Ectodermal cell (in vitro differentiated cells): ENCODE measurements around the gene ATP5IF1. TPM values are rescaled to one million over a fixed set of nuclear protein-coding genes. Genes with fewer than 3 reads are reported as not detected.

Experiments
- H3K27ac ChIP-seq: 2 replicates; pipeline ENCODE4 v1.7.0; 2013; ENCODE audit warnings: mild to moderate bottlenecking, low read depth, low read length; ENCODE audit not compliant: insufficient read depth, poor library complexity, severe bottlenecking
- H3K27me3 ChIP-seq: 2 replicates; pipeline ENCODE4 v1.7.0; 2013; ENCODE audit warnings: mild to moderate bottlenecking, low read length; ENCODE audit not compliant: insufficient read depth, control insufficient read depth, poor library complexity, severe bottlenecking
- H3K36me3 ChIP-seq: one replicate; pipeline ENCODE4 v1.7.0; 2013; ENCODE audit warnings: low read length; ENCODE audit not compliant: control insufficient read depth, insufficient read depth
- H3K4me1 ChIP-seq: one replicate; pipeline ENCODE4 v1.7.0; 2013; ENCODE audit warnings: low read length; ENCODE audit not compliant: control insufficient read depth, insufficient read depth
- H3K4me3 ChIP-seq: 2 replicates; pipeline ENCODE4 v1.7.0; 2013; ENCODE audit warnings: low read depth, low read length, control low read depth; ENCODE audit not compliant: insufficient read depth
- H3K9me3 ChIP-seq: 2 replicates; pipeline ENCODE4 v1.7.0; 2013; ENCODE audit warnings: mild to moderate bottlenecking, low read length, moderate library complexity; ENCODE audit not compliant: control insufficient read depth
- WGBS, 2 experiments: methylation state at CpG; one replicate each; pipeline ENCODE4 v1.1.7; 2013; ENCODE audit warnings: missing lambda C conversion rate in 2 of 2; 5-methylcytosine and 5-hydroxymethylcytosine counted together
- polyA plus RNA-seq, 4 experiments: library from polyadenylated mRNA; stranded (reverse); fragments of 50-300 nt; gene quantifications; one replicate each; pipeline ENCODE4 v1.2.3, GENCODE V29; 2013

The ATP5IF1 gene
- polyA plus RNA-seq (2013, experiment 1 of 4) = 221 TPM
- 196 TPM for polyA plus RNA-seq (2013, experiment 2 of 4)
- 259 TPM for polyA plus RNA-seq (2013, experiment 3 of 4)
- 311 TPM for polyA plus RNA-seq (2013, experiment 4 of 4)

- no peaks in the 10 kb centered on the region for H3K27me3 ChIP-seq
- peak within 1 kb of the TSS; percentile 97 for H3K4me3 ChIP-seq
- H3K27ac ChIP-seq = no peak within 1 kb of the TSS
- WGBS, 2 experiments = 0% methylated on average over 60 of the region's 60 CpGs
- H3K36me3 ChIP-seq = peaks cover 5% of the 10 kb centered on the region
- peaks cover 6% of the 10 kb centered on the region for H3K4me1 ChIP-seq
- no peaks in the 10 kb centered on the region for H3K9me3 ChIP-seq
Measured at GRCh38 chr1:28235755-28236655, at the start of gene ATP5IF1. ATP5IF1 (plus strand) TSS chr1:28236124; CDS start chr1:28236184, 60 bp downstream.

GRCh38 chr1:28190337-28190979 lies 45.5 kb upstream of the ATP5IF1 start:
- Histone ChIP-seq H3K9me3 (no peaks in the 10 kb centered on the region), H3K27ac (no peak overlapping the region), H3K36me3 (no peaks in the 10 kb centered on the region), H3K27me3 (no peaks in the 10 kb centered on the region), H3K4me1 (no peaks in the 10 kb centered on the region), H3K4me3 (no peak overlapping the region)
- 90 to 94% methylated on average over 3 of the region's 3 CpGs for WGBS, 2 experiments

DNA sequence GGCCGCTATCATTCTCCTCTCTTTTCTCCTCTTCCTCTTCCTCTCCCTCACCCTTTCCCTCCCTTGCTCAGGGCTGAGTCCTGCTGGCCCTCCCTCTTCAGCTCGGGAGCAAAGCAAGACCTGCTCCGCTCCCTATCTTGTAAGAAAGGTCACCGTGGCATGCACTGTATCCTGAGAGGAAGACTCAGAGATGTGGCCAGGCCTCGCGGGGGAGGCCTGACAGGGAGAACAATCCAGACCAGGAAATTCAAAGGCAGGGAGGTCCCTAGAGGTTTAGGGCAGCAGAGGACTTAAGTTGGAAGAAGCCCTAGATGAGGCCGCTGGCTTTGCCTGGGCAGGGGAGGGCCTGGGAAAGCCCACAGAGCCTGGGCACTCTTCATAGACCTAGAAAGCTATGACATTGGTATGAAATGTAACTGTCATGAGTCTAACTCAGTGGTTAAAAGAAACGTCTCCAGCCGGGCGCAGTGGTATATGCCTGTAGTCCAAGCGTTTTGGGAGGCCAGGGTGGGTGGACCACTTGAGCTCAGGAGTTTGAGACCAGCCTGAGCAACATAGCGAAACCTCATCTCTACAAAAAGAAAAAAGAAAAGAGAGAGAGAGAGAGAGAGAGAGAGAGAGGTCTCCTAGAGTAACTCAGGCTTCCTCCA lies 44.8 kb upstream of the ATP5IF1 start:
- Histone ChIP-seq H3K9me3 (no peaks in the 10 kb centered on the region), H3K4me3 (no peak overlapping the region), H3K36me3 (no peaks in the 10 kb centered on the region), H3K4me1 (no peaks in the 10 kb centered on the region), H3K27ac (no peak overlapping the region), H3K27me3 (no peaks in the 10 kb centered on the region)
- WGBS, 2 experiments = 83 to 84% methylated on average over 12 of the region's 12 CpGs

- WGBS, 2 experiments = 75 to 76% methylated on average over 7 to 8 of the region's 8 CpGs
- H3K27me3 ChIP-seq = no peaks in the 10 kb centered on the region
- no peak overlapping the region for H3K27ac ChIP-seq
- peaks cover 7% of the 10 kb centered on the region for H3K4me1 ChIP-seq
- no peak overlapping the region for H3K4me3 ChIP-seq
- no peaks in the 10 kb centered on the region for H3K9me3 ChIP-seq
- no peaks in the 10 kb centered on the region for H3K36me3 ChIP-seq
Measured at GRCh38 chr1:28193701-28194161, 42.2 kb upstream of the ATP5IF1 start.

- H3K9me3 ChIP-seq = no peaks in the 10 kb centered on the region
- H3K4me3 ChIP-seq = no peak overlapping the region
- peaks cover 7% of the 10 kb centered on the region for H3K4me1 ChIP-seq
- no peaks in the 10 kb centered on the region for H3K27me3 ChIP-seq
- H3K36me3 ChIP-seq = peaks cover 3% of the 10 kb centered on the region
- no peak overlapping the region for H3K27ac ChIP-seq
- WGBS, 2 experiments = 79 to 80% methylated on average over 8 of the region's 8 CpGs
Measured at GRCh38 chr1:28194326-28195035, 41.4 kb upstream of the ATP5IF1 start.

DNA sequence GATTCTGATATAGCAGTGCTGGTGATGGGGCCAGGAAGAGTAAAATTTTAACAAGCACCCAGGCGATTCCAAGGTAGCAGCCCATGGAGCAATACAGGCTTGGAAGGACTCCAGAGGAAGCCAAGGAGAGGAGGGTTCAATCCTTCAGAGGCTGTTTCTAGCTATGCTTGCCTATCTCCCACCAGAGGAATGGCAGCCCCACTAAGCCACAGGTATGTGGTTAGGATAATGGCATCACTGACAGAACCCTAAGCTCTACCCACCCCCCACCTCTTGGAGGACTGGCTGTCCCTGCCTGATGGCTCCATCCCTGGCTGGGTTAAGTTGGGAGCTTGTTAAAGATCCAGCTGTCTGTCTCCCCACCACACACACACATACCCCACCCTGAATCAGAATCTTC lies 40.1 kb upstream of the ATP5IF1 start:
- 95 to 96% methylated on average over 1 of the region's 1 CpG for WGBS, 2 experiments
- peaks cover 6% of the 10 kb centered on the region for H3K36me3 ChIP-seq
- peaks cover 7% of the 10 kb centered on the region for H3K4me1 ChIP-seq
- no peaks in the 10 kb centered on the region for H3K27me3 ChIP-seq
- H3K9me3 ChIP-seq = no peaks in the 10 kb centered on the region
- no peak overlapping the region for H3K27ac ChIP-seq
- H3K4me3 ChIP-seq = no peak overlapping the region

GRCh38 chr1:28196330-28196729 lies 39.6 kb upstream of the ATP5IF1 start:
- H3K27ac ChIP-seq = no peak overlapping the region
- no peaks in the 10 kb centered on the region for H3K9me3 ChIP-seq
- H3K4me1 ChIP-seq = peaks cover 7% of the 10 kb centered on the region
- 8 to 25% methylated on average over 3 of the region's 3 CpGs for WGBS, 2 experiments
- H3K4me3 ChIP-seq = no peak overlapping the region
- no peaks in the 10 kb centered on the region for H3K27me3 ChIP-seq
- peaks cover 11% of the 10 kb centered on the region for H3K36me3 ChIP-seq

- Histone ChIP-seq H3K36me3 (peaks cover 17% of the 10 kb centered on the region), H3K27ac (no peak overlapping the region), H3K4me3 (no peak overlapping the region), H3K4me1 (peaks cover 7% of the 10 kb centered on the region), H3K27me3 (no peaks in the 10 kb centered on the region), H3K9me3 (no peaks in the 10 kb centered on the region)
- 88 to 95% methylated on average over 12 of the region's 12 CpGs for WGBS, 2 experiments
Measured at GRCh38 chr1:28197682-28198415, 38.1 kb upstream of the ATP5IF1 start.
